Ovary (tissue), 9 donors: Measurements from ENCODE around the gene CLSTN1. TPM values are rescaled to one million over a fixed set of nuclear protein-coding genes. Genes with fewer than 3 reads are reported as not detected.

Source experiments
- DNase-seq, 5 donors: peaks; one replicate each; pipeline ENCODE4 v3.0.0-alpha.2; 2019 to 2020
- H3K27ac ChIP-seq, 2 donors: fragments of 200-600 bp; one replicate each; pipeline versions ENCODE4 v1.5.1 to v1.8.0; 2019 to 2022
- H3K27me3 ChIP-seq: fragments of 200-600 bp; one replicate; pipeline ENCODE4 v1.8.0; 2022
- H3K36me3 ChIP-seq: fragments of 200-600 bp; sonication (generic); one replicate; pipeline ENCODE4 v1.5.1; 2019
- H3K4me1 ChIP-seq: one replicate; pipeline ENCODE4 v1.8.1; 2013; ENCODE audit warnings: mild to moderate bottlenecking, moderate library complexity; ENCODE audit not compliant: insufficient read depth
- H3K4me3 ChIP-seq: fragments of 200-600 bp; sonication (generic); one replicate; pipeline ENCODE4 v1.5.1; 2017
- H3K9me3 ChIP-seq, 2 donors: fragments of 200-600 bp in 1 of 2; sonication (generic) in 1 of 2; one replicate each; pipeline versions ENCODE4 v1.5.1 to v1.8.1; 2013 to 2019; ENCODE audit warnings: mild to moderate bottlenecking in 1 of 2, moderate library complexity in 1 of 2
- CTCF ChIP-seq, 3 donors: fragments of 450-650 bp in 2 of 3; fragments of 200-600 bp in 1 of 3; IDR thresholded peaks; one replicate each; pipeline versions ENCODE4 v1.5.1 to v1.8.0; 2016 to 2022; ENCODE audit warnings: antibody characterized with exemption in 3 of 3, mild to moderate bottlenecking in 1 of 3
- EP300 ChIP-seq: sonication (generic); formaldehyde crosslinking; IDR thresholded peaks from one replicate; pipeline ENCODE4 v1.6.1; 2017; ENCODE audit warnings: antibody characterized with exemption
- POLR2A ChIP-seq: fragments of 450-650 bp; IDR thresholded peaks from one replicate; pipeline ENCODE4 v1.6.1; 2017; ENCODE audit warnings: antibody characterized with exemption, mild to moderate bottlenecking, moderate library complexity
- WGBS, 3 donors: extraction: QIAGEN DNeasy Blood & Tissue Kit in 1 of 3; methylation state at CpG; one replicate each; pipeline versions ENCODE4 v1.1.5 to v1.1.7; 2013 to 2017; 5-methylcytosine and 5-hydroxymethylcytosine counted together
- intact Hi-C, 4 donors: fragments of 100-400 bp; cut with DNase I; formaldehyde crosslinking; loops; one replicate each; pipeline versions ENCODE4 v1.11.0 to v1.15.1; 2022 to 2023
- polyA plus RNA-seq, 2 donors: library from polyadenylated mRNA; stranded (reverse); fragments of 200-250 nt in 1 of 2; fragments of 350-450 nt in 1 of 2; fragmentation: Illumina TruSeq in 1 of 2; extraction: RNeasy Lipid Tissue Mini Kit (QIAGEN cat#74804) in 1 of 2; gene quantifications; one replicate each; pipeline ENCODE4 v1.2.3, GENCODE V29; 2013 to 2014
- total RNA-seq, 7 donors: library from RNA; depleted of rRNA in 2 of 7; stranded (reverse); fragments of >200 nt in 2 of 7; fragmentation: NEBNext Ultra II Directional in 3 of 7; extraction: Animal tissue kit (Norgen Biotek cat#: 25700) in 3 of 7; gene quantifications; one replicate each; pipeline versions ENCODE4 v1.1.0 to v1.2.4, GENCODE V29; 2016 to 2023
- donor health status: DM: no; HTN: no; CAD: no; lungs with moderate emphysema.
- donor health status: DM: no; HTN: no; CAD: no.
- donor health status: Bipolar disorder and iron deficiency.
- donor health status: DM: yes; HTN: yes; CAD: no.
- donor health status: DM: no; HTN: no; CAD: no.
- donor health status: DM: yes; HTN: yes; CAD: no.

Gene CLSTN1
- total and polyA plus RNA-seq, 9 donors = 70.5 to 145 (median 114) TPM

GRCh38 chr1:9778905-9779304, 44.9 kb downstream of the CLSTN1 start:
- Histone ChIP-seq H3K36me3 (no peaks in the 10 kb centered on the region), H3K4me3 (no peak overlapping the region), H3K4me1 (no peaks in the 10 kb centered on the region), H3K27me3 (no peaks in the 10 kb centered on the region), H3K9me3 (no peaks in the 10 kb centered on the region), H3K27ac (no peak overlapping the region)
- WGBS, 3 donors = 91 to 93% (median 93%) methylated on average over 10 of the region's 10 CpGs
- DNase-seq = no peak
- TF ChIP-seq POLR2A (no peak), EP300 (no peak), CTCF (IDR thresholded peaks at IDR 0.05) (no peak)
- intact Hi-C loops = no loop called here

GRCh38 chr1:9776685-9777084, 47.1 kb downstream of the CLSTN1 start:
- no peak overlapping the region for H3K4me3 ChIP-seq
- intact Hi-C loops = no loop called here
- WGBS, 3 donors = 85 to 95% (median 93%) methylated on average over 2 of the region's 2 CpGs
- no peak for DNase-seq
- no peaks in the 10 kb centered on the region for H3K36me3 ChIP-seq
- H3K27me3 ChIP-seq = no peaks in the 10 kb centered on the region
- TF ChIP-seq EP300 (no peak), CTCF (IDR thresholded peaks at IDR 0.05) (no peak)
- no peaks in the 10 kb centered on the region for H3K9me3 ChIP-seq
- no peak overlapping the region for H3K27ac ChIP-seq
- no peaks in the 10 kb centered on the region for H3K4me1 ChIP-seq

- Histone ChIP-seq H3K27ac (no peak overlapping the region), H3K27me3 (no peaks in the 10 kb centered on the region), H3K4me3 (no peak overlapping the region), H3K4me1 (no peaks in the 10 kb centered on the region), H3K9me3 (no peaks in the 10 kb centered on the region), H3K36me3 (no peaks in the 10 kb centered on the region)
- DNase-seq = no peak
- WGBS, 3 donors = 87 to 89% (median 88%) methylated on average over 20 of the region's 20 CpGs
- no peak for TF ChIP-seq EP300
- no peak for TF ChIP-seq POLR2A
- TF ChIP-seq CTCF (IDR thresholded peaks at IDR 0.05) = no peak
- intact Hi-C loops = no loop called here
Measured at GRCh38 chr1:9774712-9775679, 48.8 kb downstream of the CLSTN1 start.

GRCh38 chr1:9770298-9770697, 53.5 kb downstream of the CLSTN1 start:
- DNase-seq = no peak
- H3K27me3 ChIP-seq = no peaks in the 10 kb centered on the region
- WGBS, 3 donors = 74 to 82% (median 74%) methylated on average over 10 of the region's 10 CpGs
- H3K27ac ChIP-seq = no peak overlapping the region
- H3K4me3 ChIP-seq = no peak overlapping the region
- intact Hi-C loops = no loop called here
- TF ChIP-seq POLR2A (no peak), EP300 (no peak), CTCF (IDR thresholded peaks at IDR 0.05) (no peak)
- no peaks in the 10 kb centered on the region for H3K9me3 ChIP-seq
- no peaks in the 10 kb centered on the region for H3K36me3 ChIP-seq
- no peaks in the 10 kb centered on the region for H3K4me1 ChIP-seq
